ENCODE data around the gene DSCAM.

The DSCAM gene

DNA sequence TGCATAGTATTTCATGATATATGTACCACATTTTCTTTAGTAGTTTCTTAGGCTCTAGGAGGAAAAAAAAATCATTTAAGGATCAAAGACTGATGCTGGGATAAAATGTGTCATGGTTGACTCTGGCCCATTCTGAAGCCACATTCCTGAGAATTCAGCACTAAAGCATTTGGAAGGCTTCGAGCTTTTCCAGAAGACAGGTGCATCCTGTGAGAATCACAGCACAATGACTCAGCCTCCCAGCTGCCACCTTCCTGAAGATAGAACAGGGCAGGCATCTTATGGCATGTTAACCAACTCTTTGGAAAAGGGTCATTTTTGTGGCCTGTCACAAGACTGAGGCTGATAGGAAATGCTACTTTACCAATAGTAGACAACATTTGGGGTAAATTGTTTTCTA lies 619.9 kb downstream of the DSCAM start:
- TF ChIP-seq, protein P1, sequence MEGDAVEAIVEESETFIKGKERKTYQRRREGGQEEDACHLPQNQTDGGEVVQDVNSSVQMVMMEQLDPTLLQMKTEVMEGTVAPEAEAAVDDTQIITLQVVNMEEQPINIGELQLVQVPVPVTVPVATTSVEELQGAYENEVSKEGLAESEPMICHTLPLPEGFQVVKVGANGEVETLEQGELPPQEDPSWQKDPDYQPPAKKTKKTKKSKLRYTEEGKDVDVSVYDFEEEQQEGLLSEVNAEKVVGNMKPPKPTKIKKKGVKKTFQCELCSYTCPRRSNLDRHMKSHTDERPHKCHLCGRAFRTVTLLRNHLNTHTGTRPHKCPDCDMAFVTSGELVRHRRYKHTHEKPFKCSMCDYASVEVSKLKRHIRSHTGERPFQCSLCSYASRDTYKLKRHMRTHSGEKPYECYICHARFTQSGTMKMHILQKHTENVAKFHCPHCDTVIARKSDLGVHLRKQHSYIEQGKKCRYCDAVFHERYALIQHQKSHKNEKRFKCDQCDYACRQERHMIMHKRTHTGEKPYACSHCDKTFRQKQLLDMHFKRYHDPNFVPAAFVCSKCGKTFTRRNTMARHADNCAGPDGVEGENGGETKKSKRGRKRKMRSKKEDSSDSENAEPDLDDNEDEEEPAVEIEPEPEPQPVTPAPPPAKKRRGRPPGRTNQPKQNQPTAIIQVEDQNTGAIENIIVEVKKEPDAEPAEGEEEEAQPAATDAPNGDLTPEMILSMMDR (IDR thresholded peaks at IDR 0.05; ENCODE audit: low read depth, low read length): no peak
- no peak overlapping the region for H3K4me3 ChIP-seq (ENCODE audit: low read depth, low read length)

DNA sequence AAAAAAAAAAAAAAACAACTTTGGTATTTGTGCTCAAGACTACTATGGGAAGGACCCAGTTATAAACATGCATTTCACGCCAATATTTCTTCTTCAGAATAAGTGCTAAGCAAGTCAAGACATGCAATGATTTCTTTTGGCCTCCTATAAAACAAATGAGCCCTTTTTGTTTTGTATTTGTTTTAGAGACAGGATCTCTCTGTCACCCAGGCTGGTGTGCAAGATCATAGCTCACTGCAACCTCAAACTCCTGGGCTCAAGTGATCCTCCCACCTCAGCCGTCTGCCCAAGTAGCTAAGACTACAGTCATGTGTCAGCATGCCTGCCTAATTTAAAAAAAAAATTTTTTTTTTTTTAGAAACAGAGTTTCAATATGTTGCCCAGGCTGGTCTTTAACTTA lies 631.0 kb downstream of the DSCAM start:
- no peak overlapping the region for H3K4me3 ChIP-seq (ENCODE audit: low read depth, low read length)
- TF ChIP-seq, protein P1 (IDR thresholded peaks at IDR 0.05; ENCODE audit: low read depth, low read length): no peak

DNA sequence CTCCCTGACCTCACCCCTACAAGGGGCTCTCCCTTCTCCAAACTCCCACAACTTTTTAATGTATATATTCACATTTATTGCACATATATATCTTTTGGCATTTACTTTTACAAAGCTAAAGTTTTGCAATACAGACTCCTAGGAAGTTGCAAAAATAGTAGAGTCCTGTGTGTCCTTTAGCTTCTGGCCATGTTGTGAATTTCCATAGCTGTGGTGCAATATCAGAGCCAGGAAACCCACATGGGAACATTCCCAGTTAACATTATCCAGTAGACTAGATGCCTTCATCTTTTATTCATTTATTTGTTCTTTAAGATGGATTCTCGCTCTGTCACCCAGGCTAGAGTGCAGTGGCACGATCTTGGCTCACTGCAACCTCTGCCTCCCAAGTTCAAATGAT lies 636.7 kb downstream of the DSCAM start:
- TF ChIP-seq, protein P1 (IDR thresholded peaks at IDR 0.05; ENCODE audit: low read depth, low read length): no peak
- H3K4me3 ChIP-seq (ENCODE audit: low read depth, low read length): no peak overlapping the region

DNA sequence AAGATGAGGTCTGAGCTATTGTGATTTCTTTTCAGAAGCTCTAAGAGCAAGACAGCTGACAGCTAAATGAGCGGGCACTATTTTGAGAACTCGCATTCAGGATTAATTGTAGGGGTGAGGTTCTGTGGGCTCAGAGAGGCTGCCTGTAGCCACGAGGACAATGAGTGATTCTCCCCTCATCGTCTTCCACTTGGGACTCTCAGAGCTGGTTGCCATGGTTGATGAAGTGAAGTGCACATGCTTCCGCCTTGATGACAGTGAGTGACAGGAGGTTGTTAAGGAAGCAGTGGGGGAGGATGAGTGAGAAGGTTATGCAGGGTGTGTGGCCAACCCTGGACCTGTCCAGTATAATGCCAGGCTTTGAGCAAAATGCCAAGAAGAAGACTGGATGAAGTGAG lies 638.0 kb downstream of the DSCAM start:
- no peak overlapping the region for H3K4me3 ChIP-seq (ENCODE audit: low read depth, low read length)
- TF ChIP-seq, protein P1 (IDR thresholded peaks at IDR 0.05; ENCODE audit: low read depth, low read length): no peak

DNA sequence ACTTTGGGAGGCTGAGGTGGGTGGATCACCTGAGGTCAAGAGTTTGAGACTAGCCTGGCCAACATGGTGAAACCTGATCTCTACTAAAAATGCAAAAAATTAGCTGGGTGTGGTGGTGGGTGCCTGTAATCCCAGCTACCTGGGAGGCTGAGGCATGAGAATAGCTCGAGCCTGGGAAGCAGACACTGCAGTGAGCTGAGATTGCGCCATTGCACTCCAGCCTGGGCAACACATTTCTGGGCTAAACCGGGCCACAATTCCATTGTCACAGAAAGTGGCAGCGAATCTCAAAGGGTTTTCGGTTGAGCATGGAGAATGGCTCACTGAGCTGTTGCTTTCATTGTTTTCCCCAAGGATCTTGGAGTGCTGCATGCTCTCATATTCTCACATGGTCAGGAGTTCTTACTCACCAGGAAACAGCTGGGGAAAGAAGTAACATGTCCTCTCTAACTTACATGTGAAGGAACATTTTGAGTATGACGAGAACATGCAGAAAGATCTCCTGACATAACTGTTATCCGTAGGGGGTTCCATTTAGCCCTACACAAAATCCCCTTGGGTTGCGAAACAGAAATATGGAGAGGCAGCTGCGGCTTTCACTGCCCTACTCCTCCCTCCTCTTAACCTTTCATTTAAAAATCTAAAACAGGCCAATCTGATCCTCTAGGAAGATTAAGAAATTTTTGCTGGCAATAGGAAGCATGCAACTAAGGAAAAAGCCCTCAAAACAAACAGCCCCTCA lies 638.6 kb downstream of the DSCAM start:
- TF ChIP-seq, protein P1 (IDR thresholded peaks at IDR 0.05; ENCODE audit: low read depth, low read length): no peak
- H3K4me3 ChIP-seq (ENCODE audit: low read depth, low read length): no peak overlapping the region

DNA sequence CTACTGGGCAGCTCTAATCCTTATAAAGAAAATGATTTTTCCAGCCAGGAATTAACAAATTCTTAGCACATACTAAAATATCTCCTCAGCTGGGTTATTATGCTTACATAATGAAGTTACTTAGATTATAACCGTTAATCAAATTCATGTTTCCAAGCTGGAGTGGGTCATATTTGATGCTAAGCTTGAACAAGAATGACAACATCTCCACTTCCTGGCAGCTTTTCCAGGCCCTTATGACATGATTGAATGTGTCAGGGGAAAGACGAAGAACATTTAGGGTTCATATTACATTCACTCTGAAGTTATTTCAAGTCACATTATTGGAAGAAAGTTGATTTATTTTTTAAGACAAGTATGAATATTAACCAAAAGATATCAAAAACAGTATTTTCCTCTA lies 646.0 kb downstream of the DSCAM start:
- TF ChIP-seq, protein P1 (IDR thresholded peaks at IDR 0.05; ENCODE audit: low read depth, low read length): no peak
- H3K4me3 ChIP-seq (ENCODE audit: low read depth, low read length): no peak overlapping the region

DNA sequence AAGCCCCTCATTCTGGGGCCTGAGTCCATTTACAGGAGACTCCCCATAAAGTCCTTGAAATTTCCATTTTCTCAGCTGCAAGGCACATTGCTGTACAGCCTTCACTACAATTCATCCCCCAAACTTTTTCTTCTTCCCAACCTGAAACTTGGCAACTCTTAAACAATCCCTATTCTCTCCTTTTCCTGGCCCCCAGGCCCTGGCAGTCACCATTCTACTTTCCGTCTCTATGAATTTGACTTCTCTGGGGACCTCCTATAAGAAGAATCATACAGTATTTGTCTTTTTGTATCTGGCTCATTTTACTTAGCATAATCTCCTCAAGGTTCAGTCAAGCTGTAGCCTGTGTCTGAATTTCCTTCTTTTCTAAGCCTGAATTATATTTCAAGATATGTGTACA lies 646.8 kb downstream of the DSCAM start:
- TF ChIP-seq, protein P1 (IDR thresholded peaks at IDR 0.05; ENCODE audit: low read depth, low read length): no peak
- no peak overlapping the region for H3K4me3 ChIP-seq (ENCODE audit: low read depth, low read length)

All from WI38 (cell line).